Measurements from ENCODE around the gene TPPP2. TPM values are rescaled to one million over a fixed set of nuclear protein-coding genes. Genes with fewer than 3 reads are reported as not detected.

Gene TPPP2
- total RNA-seq, 4 donors from 2014 or later: 0.71 TPM; not detected in 3

DNA sequence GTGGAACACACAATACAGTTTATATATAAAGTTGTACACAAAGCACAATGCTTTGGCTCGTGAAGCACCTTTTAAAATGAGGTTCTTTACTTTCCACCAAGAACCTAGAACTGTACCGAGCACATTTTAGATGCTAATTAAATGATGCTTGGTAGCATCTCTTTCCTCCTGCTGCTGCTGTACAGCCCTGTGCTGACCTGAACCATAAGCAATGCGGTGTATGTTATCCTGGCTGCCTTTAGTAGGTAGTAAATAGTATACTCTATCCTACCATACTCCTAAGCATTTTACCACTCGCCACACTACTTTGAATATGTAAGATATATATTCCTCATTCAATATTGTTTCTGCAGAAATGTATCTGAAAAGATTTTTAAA lies 24.7 kb downstream of the TPPP2 start:
- intact Hi-C loops (cut with DNase I; ENCODE audit: low total_unique reads): no loop called here
- 90 to 92% methylated on average over 4 of the region's 4 CpGs for WGBS, 2 donors
- DNase-seq (ENCODE audit: low spot score in 2 of 2): peak in 1 of 2 donors; percentile 10
- TF ChIP-seq POLR2A (IDR thresholded peaks at IDR 0.05) (no peak), CTCF (IDR thresholded peaks at IDR 0.05) (no peak)
- no peak overlapping the region for H3K4me3 ChIP-seq (ENCODE audit: low read depth, poor library complexity, severe bottlenecking)

GRCh38 chr14:21055432-21056117 lies 25.6 kb downstream of the TPPP2 start:
- 63 to 74% methylated on average over 5 of the region's 5 CpGs for WGBS, 2 donors
- no peak for TF ChIP-seq POLR2A (IDR thresholded peaks at IDR 0.05)
- TF ChIP-seq CTCF (IDR thresholded peaks at IDR 0.05): no peak
- peak in 1 of 2 donors; percentile 42 for DNase-seq (ENCODE audit: low spot score in 2 of 2)
- H3K4me3 ChIP-seq (ENCODE audit: low read depth, poor library complexity, severe bottlenecking): no peak overlapping the region
- intact Hi-C loops (cut with DNase I; ENCODE audit: low total_unique reads): no loop called here

DNA sequence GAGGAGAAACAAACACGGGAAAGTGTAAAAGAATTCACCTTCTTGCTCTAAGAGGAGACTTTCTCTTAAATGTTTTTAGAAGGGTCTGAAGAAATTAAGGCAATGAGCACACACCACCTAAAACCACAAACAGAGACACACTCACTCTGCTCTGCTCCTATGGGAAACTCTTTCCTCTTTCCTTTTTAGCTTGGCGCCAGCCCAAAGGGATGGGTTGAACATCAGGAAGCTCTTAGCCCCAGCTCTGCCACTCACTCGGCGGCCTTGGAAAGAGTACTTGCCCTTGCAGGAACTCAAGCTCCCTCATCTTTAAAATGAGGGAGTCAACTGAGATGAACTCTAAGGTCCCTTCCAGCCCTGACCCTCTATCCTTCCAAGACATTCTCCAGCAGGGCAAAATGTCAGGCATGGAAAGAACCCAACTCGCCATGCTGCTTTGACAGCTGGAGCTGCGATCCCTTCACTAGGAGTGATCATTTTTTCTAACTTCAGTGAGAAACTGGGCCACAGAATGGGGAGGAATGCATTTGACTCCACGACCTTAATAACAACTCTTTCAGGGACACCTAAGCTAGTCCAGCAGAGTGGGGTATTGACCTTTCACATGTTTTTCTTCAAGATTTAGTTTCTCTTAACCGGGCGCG lies 26.6 kb downstream of the TPPP2 start:
- H3K4me3 ChIP-seq (ENCODE audit: low read depth, poor library complexity, severe bottlenecking): no peak overlapping the region
- intact Hi-C loops (cut with DNase I; ENCODE audit: low total_unique reads): no loop called here
- DNase-seq (ENCODE audit: low spot score in 2 of 2): peak in 1 of 2 donors; percentile 84
- TF ChIP-seq CTCF (IDR thresholded peaks at IDR 0.05): no peak
- no peak for TF ChIP-seq POLR2A (IDR thresholded peaks at IDR 0.05)
- WGBS, 2 donors: 71 to 77% methylated on average over 10 of the region's 10 CpGs

DNA sequence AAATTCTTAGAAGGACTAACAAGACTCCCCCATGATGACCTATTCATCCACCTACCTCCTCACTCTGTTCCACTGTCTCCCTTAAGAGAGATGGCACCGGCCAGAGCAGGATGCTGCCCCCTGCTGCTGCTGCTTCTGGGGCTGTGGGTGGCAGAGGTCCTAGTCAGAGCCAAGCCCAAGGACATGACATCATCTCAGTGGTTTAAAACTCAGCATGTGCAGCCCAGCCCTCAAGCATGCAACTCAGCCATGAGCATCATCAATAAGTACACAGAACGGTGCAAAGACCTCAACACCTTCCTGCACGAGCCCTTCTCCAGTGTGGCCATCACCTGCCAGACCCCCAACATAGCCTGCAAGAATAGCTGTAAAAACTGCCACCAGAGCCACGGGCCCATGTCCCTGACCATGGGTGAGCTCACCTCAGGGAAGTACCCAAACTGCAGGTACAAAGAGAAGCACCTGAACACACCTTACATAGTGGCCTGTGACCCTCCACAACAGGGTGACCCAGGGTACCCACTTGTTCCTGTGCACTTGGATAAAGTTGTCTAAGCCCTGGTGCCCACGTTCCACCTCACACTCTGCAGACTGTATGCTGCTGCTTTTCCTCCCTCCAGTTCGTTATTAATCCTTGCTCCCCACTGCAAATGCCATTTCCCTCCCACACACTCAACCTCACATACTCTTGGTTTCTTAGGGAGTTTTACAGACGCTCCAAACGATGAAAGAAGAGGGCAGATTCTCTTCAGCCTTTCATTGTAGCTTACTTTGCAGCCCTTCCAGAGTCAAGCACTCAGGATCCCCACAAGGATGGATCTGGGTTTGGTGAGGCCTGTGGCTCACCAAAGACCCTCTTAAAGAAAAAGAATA lies 28.0 kb downstream of the TPPP2 start, which contains the start of gene RNASE8:
Gene RNASE8 (plus strand): TSS at position 20 of the 873 bp plus-strand sequence. CDS start 71 bp downstream, at position 91.
- DNase-seq (ENCODE audit: low spot score in 2 of 2): peak in 1 of 2 donors; percentile 60
- TF ChIP-seq POLR2A (IDR thresholded peaks at IDR 0.05): no peak
- no peak for TF ChIP-seq CTCF (IDR thresholded peaks at IDR 0.05)
- WGBS, 2 donors: 69 to 77% methylated on average over 8 of the region's 8 CpGs
- no peak within 1 kb of the TSS for H3K4me3 ChIP-seq (ENCODE audit: low read depth, poor library complexity, severe bottlenecking)
- intact Hi-C loops (cut with DNase I; ENCODE audit: low total_unique reads): no loop called here

GRCh38 chr14:21058903-21059302 lies 28.9 kb downstream of the TPPP2 start:
- peak in 1 of 2 donors; percentile 21 for DNase-seq (ENCODE audit: low spot score in 2 of 2)
- intact Hi-C loops (cut with DNase I; ENCODE audit: low total_unique reads): no loop called here
- no peak for TF ChIP-seq POLR2A (IDR thresholded peaks at IDR 0.05)
- no peak for TF ChIP-seq CTCF (IDR thresholded peaks at IDR 0.05)
- WGBS, 2 donors: 89 to 94% methylated on average over 5 of the region's 5 CpGs
- H3K4me3 ChIP-seq (ENCODE audit: low read depth, poor library complexity, severe bottlenecking): no peak overlapping the region
